GM23338 (cell line): ENCODE results near the gene MTA1. TPM values are rescaled to one million over a fixed set of nuclear protein-coding genes. Genes with fewer than 3 reads are reported as not detected.

ENCODE experiments used
- ATAC-seq: fragments of 200-7000 bp; cut with Tn5 transposase; 3 replicates; pipeline ENCODE4 v1.9.1; 2020
- DNase-seq: peaks from one replicate; pipeline ENCODE4 v3.0.0-alpha.2; 2015; ENCODE audit warnings: low spot score
- H2AFZ ChIP-seq: fragments of 200-600 bp; sonication (generic); 2 replicates; pipeline ENCODE4 v1.8.0; 2016; ENCODE audit warnings: antibody characterized with exemption, mild to moderate bottlenecking, moderate library complexity
- H3F3A ChIP-seq: fragments of 200-600 bp; sonication (generic); replicated peaks from 2 replicates; pipeline ENCODE4 v1.8.0; 2017; ENCODE audit warnings: antibody characterized with exemption, mixed run types, low read depth
- H3K27ac ChIP-seq: fragments of 200-600 bp; sonication (generic); 2 replicates; pipeline ENCODE4 v1.6.1; 2016; ENCODE audit warnings: low read depth
- H3K27me3 ChIP-seq: fragments of 200-600 bp; sonication (generic); 2 replicates; pipeline ENCODE4 v1.8.0; 2016; ENCODE audit warnings: mild to moderate bottlenecking, mixed run types, moderate library complexity; ENCODE audit not compliant: insufficient read depth
- H3K36me3 ChIP-seq: fragments of 200-600 bp; sonication (generic); 2 replicates; pipeline ENCODE4 v1.8.0; 2016; ENCODE audit warnings: mild to moderate bottlenecking; ENCODE audit not compliant: insufficient read depth
- H3K4me1 ChIP-seq: fragments of 200-600 bp; sonication (generic); 2 replicates; pipeline ENCODE4 v1.8.0; 2016; ENCODE audit warnings: mild to moderate bottlenecking, moderate library complexity; ENCODE audit not compliant: insufficient read depth
- H3K4me2 ChIP-seq: fragments of 200-600 bp; sonication (generic); 2 replicates; pipeline ENCODE4 v1.7.1; 2017; ENCODE audit warnings: mixed run types
- H3K4me3 ChIP-seq: fragments of 200-600 bp; sonication (generic); 2 replicates; pipeline ENCODE4 v1.6.1; 2016; ENCODE audit warnings: mixed run types
- H3K79me2 ChIP-seq: fragments of 200-600 bp; sonication (generic); replicated peaks from 2 replicates; pipeline ENCODE4 v1.8.0; 2017; ENCODE audit warnings: mild to moderate bottlenecking; ENCODE audit not compliant: insufficient read depth
- H3K9me2 ChIP-seq: fragments of 200-600 bp; sonication (generic); 2 replicates; pipeline ENCODE4 v1.8.0; 2017; ENCODE audit not compliant: insufficient read depth
- H4K20me1 ChIP-seq: fragments of 200-600 bp; sonication (generic); replicated peaks from 2 replicates; pipeline ENCODE4 v1.8.0; 2017; ENCODE audit warnings: mild to moderate bottlenecking; ENCODE audit not compliant: insufficient read depth
- H3K27ac Mint-ChIP-seq: 2 replicates; pipeline ENCODE4 v1.8.0; 2020; ENCODE audit warnings: inconsistent platforms, mild to moderate bottlenecking, moderate library complexity, mixed read lengths
- H3K27me3 Mint-ChIP-seq: 3 replicates; pipeline ENCODE4 v1.8.0; 2022; ENCODE audit warnings: low read depth, mild to moderate bottlenecking, moderate library complexity, mixed read lengths, inconsistent platforms; ENCODE audit not compliant: insufficient read depth, poor library complexity
- H3K36me3 Mint-ChIP-seq: 3 replicates; pipeline ENCODE4 v1.8.0; 2021; ENCODE audit warnings: low read depth, mild to moderate bottlenecking, inconsistent platforms, moderate library complexity, mixed read lengths
- H3K4me1 Mint-ChIP-seq: 3 replicates; pipeline ENCODE4 v1.8.0; 2020; ENCODE audit warnings: mild to moderate bottlenecking, inconsistent platforms, mixed read lengths
- H3K4me3 Mint-ChIP-seq: 3 replicates; pipeline ENCODE4 v1.8.0; 2021; ENCODE audit warnings: moderate library complexity, mild to moderate bottlenecking, inconsistent platforms, mixed read lengths
- H3K9me3 Mint-ChIP-seq: 3 replicates; pipeline ENCODE4 v1.8.0; 2020; ENCODE audit warnings: moderate library complexity, mild to moderate bottlenecking, inconsistent platforms, mixed read lengths
- EZH2 ChIP-seq: fragments of 200-600 bp; sonication (generic); IDR thresholded peaks from one replicate; pipeline ENCODE4 v1.8.0; 2017; ENCODE audit warnings: antibody characterized with exemption, mild to moderate bottlenecking, low read depth; ENCODE audit not compliant: unreplicated experiment
- EZH2phosphoT487 ChIP-seq: fragments of 200-600 bp; sonication (generic); IDR thresholded peaks from one replicate; pipeline ENCODE4 v1.8.1; 2018; ENCODE audit warnings: antibody characterized with exemption; ENCODE audit not compliant: unreplicated experiment
- JUNB ChIP-seq: IDR thresholded peaks from one replicate; pipeline ENCODE4 v1.6.1; 2016; ENCODE audit warnings: antibody characterized with exemption; ENCODE audit not compliant: unreplicated experiment
- POLR2AphosphoS5 ChIP-seq: IDR thresholded peaks from 2 replicates; pipeline ENCODE4 v1.6.1; 2016; ENCODE audit warnings: antibody characterized with exemption, low read depth
- REST ChIP-seq: IDR thresholded peaks from one replicate; pipeline ENCODE4 v1.6.1; 2018; ENCODE audit warnings: antibody characterized with exemption; ENCODE audit not compliant: unreplicated experiment
- STAT1 ChIP-seq: IDR thresholded peaks from one replicate; pipeline ENCODE4 v1.6.1; 2016; ENCODE audit warnings: antibody characterized with exemption; ENCODE audit not compliant: unreplicated experiment
- ZNF114 ChIP-seq: fragments of 250-450 bp; sonication (Bioruptor Pico); IDR thresholded peaks from 2 replicates; pipeline ENCODE4 v1.5.0; 2020; ENCODE audit warnings: mild to moderate bottlenecking, moderate library complexity
- polyA plus RNA-seq: library from polyadenylated mRNA; unstranded; fragments of >200 nt; fragmentation: Nextera tagmentation; extraction: Ambion mirVana; gene quantifications from 2 replicates; pipeline ENCODE4 v1.2.1, GENCODE V29; 2016
- total RNA-seq: library from RNA; depleted of rRNA; stranded (reverse); fragments of >200 nt; shearing (Covaris generic); gene quantifications from 2 replicates; pipeline ENCODE4 v1.2.3, GENCODE V29; 2014
- TF ChIP-seq, protein P1 (sequence below), 2 experiments: fragments of 200-600 bp in 1 of 2; sonication (generic) in 1 of 2; conservative IDR thresholded peaks; 2 replicates each; pipeline versions ENCODE4 v1.5.1 to v1.6.1; 2016 to 2017; ENCODE audit warnings: antibody characterized with exemption in 2 of 2, low read depth in 2 of 2, mild to moderate bottlenecking in 2 of 2, moderate library complexity in 1 of 2
- TF ChIP-seq, protein P2 (sequence below): IDR thresholded peaks from 2 replicates; pipeline ENCODE4 v1.6.1; 2016; ENCODE audit warnings: antibody characterized with exemption

Gene MTA1
- total and polyA plus RNA-seq, 2 experiments from 2014 or later, result 53.3 to 126 TPM

DNA sequence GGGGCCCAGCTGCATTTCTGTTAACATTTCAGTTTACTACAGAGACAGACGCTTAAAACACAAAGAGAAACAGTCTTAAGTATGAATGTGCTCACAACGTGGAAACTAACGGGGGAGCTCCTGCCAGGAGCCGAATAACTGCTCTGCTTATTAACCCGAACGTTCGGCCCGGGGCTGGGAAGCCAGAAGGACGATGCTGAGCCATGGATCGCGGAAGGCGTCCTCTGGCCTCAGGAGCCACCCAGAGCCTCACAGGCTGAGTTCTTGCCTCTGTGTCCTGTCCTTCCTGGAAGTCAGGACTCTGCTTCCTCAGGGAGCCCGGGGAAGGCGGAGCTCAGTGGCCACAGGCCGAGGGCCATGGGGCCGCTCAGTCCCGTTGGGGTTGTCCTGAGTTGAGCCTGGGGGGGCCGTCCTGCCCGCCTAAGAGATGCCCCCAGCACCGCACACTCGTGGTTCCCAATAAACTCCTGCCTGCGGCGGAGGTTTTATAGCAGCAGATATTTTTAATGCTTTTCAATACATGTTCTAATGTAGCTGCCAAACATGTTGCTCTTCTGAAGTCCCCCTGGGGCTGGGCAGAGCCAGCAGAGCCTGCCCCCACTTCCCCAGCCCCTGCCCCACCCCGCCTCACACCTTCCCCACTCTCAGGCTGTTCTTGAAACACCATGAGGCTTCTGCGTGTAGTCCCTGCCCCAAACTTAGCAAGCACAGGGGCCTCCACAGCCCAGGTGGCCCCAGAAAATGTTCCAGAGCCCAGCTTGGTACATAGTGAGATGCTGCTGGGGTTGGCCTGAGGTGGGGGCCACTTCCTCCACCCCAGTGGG lies 24.7 kb upstream of the MTA1 start:
- peaks cover 16% of the 10 kb centered on the region for H3K36me3 Mint-ChIP-seq
- DNase-seq (no peak), ATAC-seq (no peak)
- Histone ChIP-seq H3F3A (0 out of 2 replicates have a peak, but pooled peaks cover 3% of the 10 kb centered on the region), H3K4me1 (no peaks in the 10 kb centered on the region; the same call in 1 of the 2 replicates), H3K27ac (no peak overlapping the region), H3K79me2 (no peaks in the 10 kb centered on the region), H2AFZ (no peak overlapping the region), H3K4me2 (no peak overlapping the region), H3K27me3 (no peaks in the 10 kb centered on the region), H3K36me3 (no peaks in the 10 kb centered on the region), H3K4me3 (no peak overlapping the region), H3K9me2 (peaks cover 6% of the 10 kb centered on the region), H4K20me1 (no peaks in the 10 kb centered on the region)
- no peaks in the 10 kb centered on the region; the same call in 2 of the 3 replicates for H3K4me1 Mint-ChIP-seq
- no peak overlapping the region for H3K27ac Mint-ChIP-seq
- no peak for TF ChIP-seq JUNB
- TF ChIP-seq, protein P1, sequence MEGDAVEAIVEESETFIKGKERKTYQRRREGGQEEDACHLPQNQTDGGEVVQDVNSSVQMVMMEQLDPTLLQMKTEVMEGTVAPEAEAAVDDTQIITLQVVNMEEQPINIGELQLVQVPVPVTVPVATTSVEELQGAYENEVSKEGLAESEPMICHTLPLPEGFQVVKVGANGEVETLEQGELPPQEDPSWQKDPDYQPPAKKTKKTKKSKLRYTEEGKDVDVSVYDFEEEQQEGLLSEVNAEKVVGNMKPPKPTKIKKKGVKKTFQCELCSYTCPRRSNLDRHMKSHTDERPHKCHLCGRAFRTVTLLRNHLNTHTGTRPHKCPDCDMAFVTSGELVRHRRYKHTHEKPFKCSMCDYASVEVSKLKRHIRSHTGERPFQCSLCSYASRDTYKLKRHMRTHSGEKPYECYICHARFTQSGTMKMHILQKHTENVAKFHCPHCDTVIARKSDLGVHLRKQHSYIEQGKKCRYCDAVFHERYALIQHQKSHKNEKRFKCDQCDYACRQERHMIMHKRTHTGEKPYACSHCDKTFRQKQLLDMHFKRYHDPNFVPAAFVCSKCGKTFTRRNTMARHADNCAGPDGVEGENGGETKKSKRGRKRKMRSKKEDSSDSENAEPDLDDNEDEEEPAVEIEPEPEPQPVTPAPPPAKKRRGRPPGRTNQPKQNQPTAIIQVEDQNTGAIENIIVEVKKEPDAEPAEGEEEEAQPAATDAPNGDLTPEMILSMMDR (conservative IDR thresholded peaks at IDR 0.05; ENCODE audit: low read depth in 2 of 2), result no peak
- H3K27me3 Mint-ChIP-seq, result peaks cover 19% of the 10 kb centered on the region
- H3K4me3 Mint-ChIP-seq, result no peak overlapping the region
- H3K9me3 Mint-ChIP-seq, result peaks cover 22% of the 10 kb centered on the region; the same call in 2 of the 3 replicates

- Mint-ChIP-seq H3K4me3 (no peak overlapping the region), H3K27me3 (peaks cover 18% of the 10 kb centered on the region), H3K4me1 (no peaks in the 10 kb centered on the region; the same call in 2 of the 3 replicates), H3K36me3 (peaks cover 21% of the 10 kb centered on the region), H3K27ac (no peak overlapping the region), H3K9me3 (peaks cover 27% of the 10 kb centered on the region)
- Histone ChIP-seq H3K36me3 (peaks cover 2% of the 10 kb centered on the region; the same call in 1 of the 2 replicates), H2AFZ (no peak overlapping the region), H4K20me1 (no peaks in the 10 kb centered on the region), H3K4me1 (no peaks in the 10 kb centered on the region; the same call in 1 of the 2 replicates), H3K9me2 (peaks cover 11% of the 10 kb centered on the region), H3K27ac (no peak overlapping the region), H3K79me2 (no peaks in the 10 kb centered on the region), H3K4me2 (no peak overlapping the region), H3K4me3 (no peak overlapping the region), H3K27me3 (no peaks in the 10 kb centered on the region), H3F3A (0 out of 2 replicates have a peak, but pooled peaks cover 3% of the 10 kb centered on the region)
- ATAC-seq (no peak), DNase-seq (no peak)
- TF ChIP-seq REST (no peak), POLR2AphosphoS5 (no peak), EZH2phosphoT487 (no peak), EZH2 (no peak), ZNF114 (CRISPR knock-in tag) (no peak), STAT1 (no peak)
- TF ChIP-seq, protein P2, sequence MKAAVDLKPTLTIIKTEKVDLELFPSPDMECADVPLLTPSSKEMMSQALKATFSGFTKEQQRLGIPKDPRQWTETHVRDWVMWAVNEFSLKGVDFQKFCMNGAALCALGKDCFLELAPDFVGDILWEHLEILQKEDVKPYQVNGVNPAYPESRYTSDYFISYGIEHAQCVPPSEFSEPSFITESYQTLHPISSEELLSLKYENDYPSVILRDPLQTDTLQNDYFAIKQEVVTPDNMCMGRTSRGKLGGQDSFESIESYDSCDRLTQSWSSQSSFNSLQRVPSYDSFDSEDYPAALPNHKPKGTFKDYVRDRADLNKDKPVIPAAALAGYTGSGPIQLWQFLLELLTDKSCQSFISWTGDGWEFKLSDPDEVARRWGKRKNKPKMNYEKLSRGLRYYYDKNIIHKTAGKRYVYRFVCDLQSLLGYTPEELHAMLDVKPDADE, result no peak
Measured at GRCh38 chr14:105395538-105395854, 24.1 kb upstream of the MTA1 start.
